ENCODE measurements around the gene TAP1.

TAP1 gene

GRCh38 chr6:32894085-32895005, 40.8 kb upstream of the TAP1 start (continued):
- TF ChIP-seq, protein P1, sequence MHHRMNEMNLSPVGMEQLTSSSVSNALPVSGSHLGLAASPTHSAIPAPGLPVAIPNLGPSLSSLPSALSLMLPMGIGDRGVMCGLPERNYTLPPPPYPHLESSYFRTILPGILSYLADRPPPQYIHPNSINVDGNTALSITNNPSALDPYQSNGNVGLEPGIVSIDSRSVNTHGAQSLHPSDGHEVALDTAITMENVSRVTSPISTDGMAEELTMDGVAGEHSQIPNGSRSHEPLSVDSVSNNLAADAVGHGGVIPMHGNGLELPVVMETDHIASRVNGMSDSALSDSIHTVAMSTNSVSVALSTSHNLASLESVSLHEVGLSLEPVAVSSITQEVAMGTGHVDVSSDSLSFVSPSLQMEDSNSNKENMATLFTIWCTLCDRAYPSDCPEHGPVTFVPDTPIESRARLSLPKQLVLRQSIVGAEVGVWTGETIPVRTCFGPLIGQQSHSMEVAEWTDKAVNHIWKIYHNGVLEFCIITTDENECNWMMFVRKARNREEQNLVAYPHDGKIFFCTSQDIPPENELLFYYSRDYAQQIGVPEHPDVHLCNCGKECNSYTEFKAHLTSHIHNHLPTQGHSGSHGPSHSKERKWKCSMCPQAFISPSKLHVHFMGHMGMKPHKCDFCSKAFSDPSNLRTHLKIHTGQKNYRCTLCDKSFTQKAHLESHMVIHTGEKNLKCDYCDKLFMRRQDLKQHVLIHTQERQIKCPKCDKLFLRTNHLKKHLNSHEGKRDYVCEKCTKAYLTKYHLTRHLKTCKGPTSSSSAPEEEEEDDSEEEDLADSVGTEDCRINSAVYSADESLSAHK (tag by site-specific recombination; IDR thresholded peaks at IDR 0.05): no peak
- TF ChIP-seq HIC1 (tag by site-specific recombination; IDR thresholded peaks at IDR 0.05) (peak; percentile 94), ZNF664 (tag by site-specific recombination; IDR thresholded peaks at IDR 0.05) (no peak), KLF7 (tag by site-specific recombination; IDR thresholded peaks at IDR 0.05; ENCODE audit: borderline replicate concordance) (no peak), KLF17 (tag by site-specific recombination; IDR thresholded peaks at IDR 0.05) (0 out of 2 replicates have a peak, but pooled peaks have one; percentile 20), ZNF391 (tag by site-specific recombination; IDR thresholded peaks at IDR 0.05; ENCODE audit: borderline replicate concordance, low read depth) (0 out of 2 replicates have a peak, but pooled peaks have one; percentile 15), ZBTB1 (tag by site-specific recombination; IDR thresholded peaks at IDR 0.05) (no peak), ZBTB48 (tag by site-specific recombination; IDR thresholded peaks at IDR 0.05) (peak; percentile 97), KLF10 (tag by site-specific recombination; IDR thresholded peaks at IDR 0.05) (peak; percentile 28; the same call in 1 of the 2 replicates), SP2 (tag by site-specific recombination; IDR thresholded peaks at IDR 0.05) (peak; percentile 86), ZNF324 (tag by site-specific recombination; IDR thresholded peaks at IDR 0.05) (no peak; the same call in 1 of the 2 replicates), ZNF280D (tag by site-specific recombination; IDR thresholded peaks at IDR 0.05) (no peak), ZNF423 (tag by site-specific recombination; IDR thresholded peaks at IDR 0.05) (peak; percentile 85), ZBTB10 (tag by site-specific recombination; IDR thresholded peaks at IDR 0.05) (peak; percentile 82; the same call in 1 of the 2 replicates), ZEB2 (tag by site-specific recombination; IDR thresholded peaks at IDR 0.05) (peak; percentile 82), ZNF76 (tag by site-specific recombination; IDR thresholded peaks at IDR 0.05; ENCODE audit: borderline replicate concordance, low read depth) (peak; percentile 64; the same call in 1 of the 2 replicates), ZNF501 (tag by site-specific recombination; IDR thresholded peaks at IDR 0.05) (peak; percentile 87), ZNF629 (tag by site-specific recombination; IDR thresholded peaks at IDR 0.05) (peak; percentile 36), EGR2 (tag by site-specific recombination; IDR thresholded peaks at IDR 0.05; ENCODE audit: low read depth) (0 out of 2 replicates have a peak, but pooled peaks have one; percentile 46), ZNF433 (tag by site-specific recombination; IDR thresholded peaks at IDR 0.05; ENCODE audit: low read depth) (no peak), ZNF335 (tag by site-specific recombination; conservative IDR thresholded peaks at IDR 0.05) (peak; percentile 98), ZNF529 (tag by site-specific recombination; IDR thresholded peaks at IDR 0.05; ENCODE audit: insufficient replicate concordance) (no peak), MZF1 (tag by site-specific recombination; IDR thresholded peaks at IDR 0.05; ENCODE audit: borderline replicate concordance) (0 out of 2 replicates have a peak, but pooled peaks have one; percentile 14), ZIC2 (tag by site-specific recombination; IDR thresholded peaks at IDR 0.05) (peak; percentile 81)
